Lung (tissue), 12 donors: ENCODE measurements around the gene SHISA6. TPM values are rescaled to one million over a fixed set of nuclear protein-coding genes. Genes with fewer than 3 reads are reported as not detected.

Experiments
- ATAC-seq: fragments of 200-7000 bp; cut with Tn5 transposase; one replicate; pipeline ENCODE4 v1.9.1; 2020; ENCODE audit warnings: moderate number of reproducible peaks; ENCODE audit not compliant: insufficient read depth, low FRiP score
- DNase-seq, 3 donors: peaks; one replicate each; pipeline ENCODE4 v3.0.0-alpha.2; 2013 to 2017
- H3K27ac ChIP-seq, 2 donors: one replicate each; pipeline ENCODE4 v1.5.1; 2013; ENCODE audit warnings: mild to moderate bottlenecking in 2 of 2, moderate library complexity in 2 of 2, control low read depth in 1 of 2, inconsistent platforms in 1 of 2, low read depth in 1 of 2, low read length in 1 of 2
- H3K27me3 ChIP-seq, 3 donors: one replicate each; pipeline ENCODE4 v1.5.1; 2013; ENCODE audit warnings: low read length in 2 of 3; ENCODE audit not compliant: control insufficient read depth in 3 of 3, insufficient read depth in 3 of 3
- H3K36me3 ChIP-seq, 4 donors: one replicate each; pipeline ENCODE4 v1.5.1; 2013; ENCODE audit warnings: low read length in 4 of 4, mild to moderate bottlenecking in 1 of 4, moderate library complexity in 1 of 4; ENCODE audit not compliant: control insufficient read depth in 4 of 4, insufficient read depth in 4 of 4
- H3K4me1 ChIP-seq, 5 donors: one replicate each; pipeline ENCODE4 v1.5.1; 2013; ENCODE audit warnings: low read length in 5 of 5, mild to moderate bottlenecking in 2 of 5, moderate library complexity in 1 of 5; ENCODE audit not compliant: control insufficient read depth in 5 of 5, insufficient read depth in 5 of 5
- H3K4me3 ChIP-seq: one replicate; pipeline ENCODE4 v1.5.1; 2013; ENCODE audit warnings: mild to moderate bottlenecking, control low read depth, moderate library complexity
- H3K9ac ChIP-seq, 2 donors: one replicate each; pipeline ENCODE4 v1.5.1; 2013; ENCODE audit warnings: low read length in 2 of 2, control low read depth in 1 of 2; ENCODE audit not compliant: insufficient read depth in 1 of 2
- H3K9me3 ChIP-seq, 4 donors: one replicate each; pipeline ENCODE4 v1.5.1; 2013; ENCODE audit warnings: low read length in 3 of 4, mild to moderate bottlenecking in 1 of 4, moderate library complexity in 1 of 4; ENCODE audit not compliant: control insufficient read depth in 4 of 4, insufficient read depth in 3 of 4
- CTCF ChIP-seq: IDR thresholded peaks from 2 replicates; pipeline ENCODE4 v1.5.1; 2012; ENCODE audit warnings: mild to moderate bottlenecking; ENCODE audit errors: control extremely low read depth, extremely low read depth
- WGBS, 2 donors: extraction: QIAGEN DNeasy Blood & Tissue Kit; methylation state at CpG; one replicate each; pipeline ENCODE4 v1.1.7; 2013; 5-methylcytosine and 5-hydroxymethylcytosine counted together
- polyA plus RNA-seq, 2 donors: library from polyadenylated mRNA; stranded (reverse); fragments of 200-250 nt; gene quantifications; one replicate each; pipeline ENCODE4 v1.2.1, GENCODE V29; 2013
- total RNA-seq, 2 donors: library from RNA; depleted of rRNA in 1 of 2; stranded (reverse); fragments of >200 nt in 1 of 2; gene quantifications; one replicate each; pipeline ENCODE4 v1.2.1, GENCODE V29; 2014 to 2021
- donor health status: control.
- donor health status: control.
- donor health status: Bipolar disorder and iron deficiency.
- donor health status: healthy.
- donor health status: DM: yes; HTN: yes; CAD: no.

The SHISA6 gene
- total and polyA plus RNA-seq, 4 donors = 0.03 to 0.34 (median 0.11) TPM

- Histone ChIP-seq H3K9ac (no peak overlapping the region), H3K9me3 (no peaks in the 10 kb centered on the region), H3K4me1 (no peaks in the 10 kb centered on the region), H3K4me3 (no peak overlapping the region), H3K27me3 (no peaks in the 10 kb centered on the region), H3K27ac (no peak overlapping the region), H3K36me3 (no peaks in the 10 kb centered on the region)
- ATAC-seq (no peak), DNase-seq (no peak)
- 75 to 77% methylated on average over 2 of the region's 2 CpGs for WGBS, 2 donors
- TF ChIP-seq CTCF = no peak
Measured at GRCh38 chr17:11351479-11351878, 110.5 kb downstream of the SHISA6 start.

GRCh38 chr17:11353601-11354000 is 112.6 kb downstream of the SHISA6 start:
- no peaks in the 10 kb centered on the region for H3K4me1 ChIP-seq
- no peaks in the 10 kb centered on the region for H3K36me3 ChIP-seq
- DNase-seq (no peak), ATAC-seq (no peak)
- no peak overlapping the region for H3K9ac ChIP-seq
- no peak overlapping the region for H3K27ac ChIP-seq
- 71 to 74% methylated on average over 5 of the region's 5 CpGs for WGBS, 2 donors
- no peaks in the 10 kb centered on the region for H3K9me3 ChIP-seq
- H3K27me3 ChIP-seq = no peaks in the 10 kb centered on the region
- TF ChIP-seq CTCF = no peak
- H3K4me3 ChIP-seq = no peak overlapping the region

- DNase-seq (no peak), ATAC-seq (no peak)
- no peak overlapping the region for H3K9ac ChIP-seq
- H3K27ac ChIP-seq = no peak overlapping the region
- H3K4me1 ChIP-seq = no peaks in the 10 kb centered on the region
- no peak for TF ChIP-seq CTCF
- no peaks in the 10 kb centered on the region for H3K9me3 ChIP-seq
- WGBS, 2 donors = 87 to 92% methylated on average over 2 of the region's 2 CpGs
- H3K36me3 ChIP-seq = no peaks in the 10 kb centered on the region
- no peak overlapping the region for H3K4me3 ChIP-seq
- no peaks in the 10 kb centered on the region for H3K27me3 ChIP-seq
Measured at GRCh38 chr17:11356371-11356770, 115.4 kb downstream of the SHISA6 start.

GRCh38 chr17:11363565-11364117 is 122.6 kb downstream of the SHISA6 start:
- H3K27ac ChIP-seq = no peak overlapping the region
- TF ChIP-seq CTCF = no peak

More at GRCh38 chr17:11363565-11364117, 122.6 kb downstream of the SHISA6 start:
- DNase-seq = no peak
- Histone ChIP-seq H3K36me3 (no peaks in the 10 kb centered on the region), H3K27me3 (no peaks in the 10 kb centered on the region), H3K9ac (no peak overlapping the region), H3K4me1 (no peaks in the 10 kb centered on the region), H3K9me3 (no peaks in the 10 kb centered on the region), H3K4me3 (no peak overlapping the region)
- no peak for ATAC-seq
- WGBS, 2 donors = 79 to 81% methylated on average over 5 of the region's 5 CpGs
